ENCODE measurements around the gene AP2B1. TPM values are rescaled to one million over a fixed set of nuclear protein-coding genes. Genes with fewer than 3 reads are reported as not detected.
A peak's percentile ranks its signal among the peaks of the same experiment; 100 is the strongest.

Gene AP2B1
- polyA plus RNA-seq, 1 of the 3 experiments (the other 2 are of a cell fraction) = 97.8 TPM

DNA sequence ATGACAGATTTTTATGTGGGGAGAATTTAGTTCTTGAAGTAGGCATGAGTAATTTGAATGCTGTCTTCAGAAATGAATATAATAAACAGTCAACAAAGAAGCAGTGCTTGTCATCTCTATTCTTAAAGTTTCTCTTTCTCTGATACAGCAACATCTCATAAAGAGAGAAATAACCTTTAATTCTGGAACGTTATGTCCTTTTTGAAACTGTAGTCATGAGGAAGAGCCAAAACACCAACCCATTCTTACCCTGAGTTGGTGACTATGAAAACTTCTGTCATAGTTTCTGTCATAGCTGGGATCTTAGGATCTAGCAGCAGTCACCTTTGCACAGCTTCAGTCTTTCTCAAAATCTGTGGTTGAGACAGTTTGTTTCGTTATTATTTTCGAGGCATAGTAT is 129.1 kb downstream of the AP2B1 start (continued):
- TF ChIP-seq, protein P1, sequence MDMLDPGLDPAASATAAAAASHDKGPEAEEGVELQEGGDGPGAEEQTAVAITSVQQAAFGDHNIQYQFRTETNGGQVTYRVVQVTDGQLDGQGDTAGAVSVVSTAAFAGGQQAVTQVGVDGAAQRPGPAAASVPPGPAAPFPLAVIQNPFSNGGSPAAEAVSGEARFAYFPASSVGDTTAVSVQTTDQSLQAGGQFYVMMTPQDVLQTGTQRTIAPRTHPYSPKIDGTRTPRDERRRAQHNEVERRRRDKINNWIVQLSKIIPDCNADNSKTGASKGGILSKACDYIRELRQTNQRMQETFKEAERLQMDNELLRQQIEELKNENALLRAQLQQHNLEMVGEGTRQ (IDR thresholded peaks at IDR 0.05; ENCODE audit: borderline replicate concordance, low read depth, low read length) = no peak

DNA sequence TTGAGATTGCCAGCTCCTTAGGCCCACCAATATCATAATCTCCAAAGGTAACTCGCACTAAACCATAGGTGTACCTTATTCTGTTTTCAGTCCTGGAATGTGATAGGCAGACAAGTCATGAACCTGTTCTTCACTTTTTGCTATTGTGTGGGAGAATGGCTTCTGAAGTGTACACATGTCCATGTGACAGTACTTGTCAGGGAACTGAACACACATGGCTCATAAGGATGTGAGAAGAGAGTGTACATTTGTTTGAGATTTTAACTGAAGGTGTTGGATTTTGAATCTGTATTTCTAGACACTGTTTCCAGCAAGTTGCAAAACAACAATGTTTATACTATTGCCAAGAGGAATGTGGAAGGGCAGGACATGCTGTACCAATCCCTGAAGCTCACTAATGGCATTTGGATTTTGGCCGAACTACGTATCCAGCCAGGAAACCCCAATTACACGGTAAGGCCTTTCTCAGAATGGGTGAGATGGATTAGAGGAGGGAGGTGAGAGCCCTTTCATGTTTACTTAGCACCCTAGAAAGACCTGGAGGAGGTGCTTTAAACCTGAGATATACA is 129.9 kb downstream of the AP2B1 start:
- no peak overlapping the region for H3K4me3 ChIP-seq (ENCODE audit: low read depth in 2 of 2, low read length in 1 of 2)
- H3K27me3 ChIP-seq (ENCODE audit: insufficient read depth) = no peaks in the 10 kb centered on the region
- peaks cover 35 to 53% of the 10 kb centered on the region in 2 experiments for H3K36me3 ChIP-seq (replicated peaks in 1 of 2; ENCODE audit: control insufficient read depth in 1 of 2, insufficient read depth in 2 of 2, low read length in 1 of 2)
- peaks cover 20% of the 10 kb centered on the region for H3F3A ChIP-seq (replicated peaks; ENCODE audit: insufficient read depth)
- H3K4me1 ChIP-seq (ENCODE audit: control insufficient read depth in 1 of 2, insufficient read depth in 2 of 2, low read depth in 1 of 2, low read length in 1 of 2) = peaks cover 25 to 37% of the 10 kb centered on the region in 2 experiments
- H3K4me2 ChIP-seq = no peak overlapping the region
- no peak overlapping the region for H3K9ac ChIP-seq
- peak overlapping the region in 1 of 2 experiments; percentile 53; a peak in 1 of 4 replicates for H3K27ac ChIP-seq (ENCODE audit: low read depth in 2 of 2, low read length in 1 of 2)
- ChIA-PET CTCF (interaction anchor here (0.8 to 4.8 kb wide), 3 partner anchors 9 to 30 kb away, joined by 3 to 28 read pairs (median 3); no protein-coding TSS in a partner anchor), POLR2A (no interaction called here)
- no peaks in the 10 kb centered on the region for H3K9me2 ChIP-seq
- 92% methylated on average over 4 of the region's 4 CpGs for WGBS (ENCODE audit: low lambda C conversion rate)
- no peaks in the 10 kb centered on the region for H3K9me3 ChIP-seq
- H3K79me2 ChIP-seq (ENCODE audit: insufficient read depth) = peaks cover 5% of the 10 kb centered on the region; the same call in 1 of the 2 replicates
- no peak for DNase-seq
- TF ChIP-seq MEF2A (IDR thresholded peaks at IDR 0.05; ENCODE audit: borderline replicate concordance, low read depth) (no peak), YY1 (IDR thresholded peaks at IDR 0.05; ENCODE audit: low read depth) (no peak), NRF1 (IDR thresholded peaks at IDR 0.05; ENCODE audit: low read depth, low read length) (no peak), ELF1 (IDR thresholded peaks at IDR 0.05) (no peak), TAF1 (IDR thresholded peaks at IDR 0.05; ENCODE audit: borderline replicate concordance, low read depth, low read length) (no peak), MXI1 (IDR thresholded peaks at IDR 0.05; ENCODE audit: low read depth, low read length) (no peak), SIN3A (IDR thresholded peaks at IDR 0.05; ENCODE audit: borderline replicate concordance, low read depth, low read length) (no peak), RAD21 (IDR thresholded peaks at IDR 0.05; ENCODE audit: low read length) (no peak), TEAD4 (IDR thresholded peaks at IDR 0.05; ENCODE audit: borderline replicate concordance, insufficient read depth) (no peak), RCOR1 (IDR thresholded peaks at IDR 0.05; ENCODE audit: low read length) (no peak), NFIC (IDR thresholded peaks at IDR 0.05; ENCODE audit: borderline replicate concordance) (no peak), JUND (IDR thresholded peaks at IDR 0.05) (no peak), GABPA (IDR thresholded peaks at IDR 0.05; ENCODE audit: low read depth) (no peak)
- H4K20me1 ChIP-seq (ENCODE audit: insufficient read depth) = 0 out of 2 replicates have a peak, but pooled peaks cover 8% of the 10 kb centered on the region
- no peak overlapping the region for H2AFZ ChIP-seq (ENCODE audit: low read depth)

GRCh38 chr17:35717475-35717874 is 130.4 kb downstream of the AP2B1 start:
- no peak overlapping the region for H3K4me2 ChIP-seq
- no peak for DNase-seq
- 60% methylated on average over 2 of the region's 2 CpGs for WGBS (ENCODE audit: low lambda C conversion rate)
- H3K9me3 ChIP-seq = no peaks in the 10 kb centered on the region
- H3K4me1 ChIP-seq (ENCODE audit: control insufficient read depth in 1 of 2, insufficient read depth in 2 of 2, low read depth in 1 of 2, low read length in 1 of 2) = peaks cover 22 to 37% of the 10 kb centered on the region in 2 experiments
- no peak overlapping the region for H2AFZ ChIP-seq (ENCODE audit: low read depth)
- H3F3A ChIP-seq (replicated peaks; ENCODE audit: insufficient read depth) = peaks cover 18% of the 10 kb centered on the region
- peak overlapping the region in 1 of 2 experiments; percentile 53; a peak in 1 of 4 replicates for H3K27ac ChIP-seq (ENCODE audit: low read depth in 2 of 2, low read length in 1 of 2)
- H3K4me3 ChIP-seq (ENCODE audit: low read depth in 2 of 2, low read length in 1 of 2) = no peak overlapping the region
- H3K27me3 ChIP-seq (ENCODE audit: insufficient read depth) = no peaks in the 10 kb centered on the region
- ChIA-PET CTCF (interaction anchor here (0.8 to 4.8 kb wide), 4 partner anchors 9 to 30 kb away, joined by 3 to 28 read pairs (median 4); no protein-coding TSS in a partner anchor), POLR2A (no interaction called here)
- H4K20me1 ChIP-seq (ENCODE audit: insufficient read depth) = 0 out of 2 replicates have a peak, but pooled peaks cover 8% of the 10 kb centered on the region
- peaks cover 40 to 58% of the 10 kb centered on the region in 2 experiments for H3K36me3 ChIP-seq (replicated peaks in 1 of 2; ENCODE audit: control insufficient read depth in 1 of 2, insufficient read depth in 2 of 2, low read length in 1 of 2)
- H3K9ac ChIP-seq = no peak overlapping the region
- H3K9me2 ChIP-seq = no peaks in the 10 kb centered on the region
- peaks cover 5% of the 10 kb centered on the region; the same call in 1 of the 2 replicates for H3K79me2 ChIP-seq (ENCODE audit: insufficient read depth)
- TF ChIP-seq, protein P1 (IDR thresholded peaks at IDR 0.05; ENCODE audit: borderline replicate concordance, low read depth, low read length) = no peak
- TF ChIP-seq MXI1 (IDR thresholded peaks at IDR 0.05; ENCODE audit: low read depth, low read length) (peak; percentile 34; the same call in 1 of the 2 replicates), MEF2A (IDR thresholded peaks at IDR 0.05; ENCODE audit: borderline replicate concordance, low read depth) (no peak), TEAD4 (IDR thresholded peaks at IDR 0.05; ENCODE audit: borderline replicate concordance, insufficient read depth) (no peak), GATA2 (CRISPR knock-in tag; IDR thresholded peaks at IDR 0.05) (peak; percentile 20; the same call in 1 of the 2 replicates), NFIC (IDR thresholded peaks at IDR 0.05; ENCODE audit: borderline replicate concordance) (no peak), TCF12 (IDR thresholded peaks at IDR 0.05) (no peak), EP300 (IDR thresholded peaks at IDR 0.05; ENCODE audit: borderline replicate concordance in 1 of 2, low read depth in 1 of 2, low read length in 1 of 2) (peak in 1 of 2 experiments; percentile 54; a peak in 1 of 4 replicates), TAF1 (IDR thresholded peaks at IDR 0.05; ENCODE audit: borderline replicate concordance, low read depth, low read length) (no peak)
- TF ChIP-seq, protein P2, sequence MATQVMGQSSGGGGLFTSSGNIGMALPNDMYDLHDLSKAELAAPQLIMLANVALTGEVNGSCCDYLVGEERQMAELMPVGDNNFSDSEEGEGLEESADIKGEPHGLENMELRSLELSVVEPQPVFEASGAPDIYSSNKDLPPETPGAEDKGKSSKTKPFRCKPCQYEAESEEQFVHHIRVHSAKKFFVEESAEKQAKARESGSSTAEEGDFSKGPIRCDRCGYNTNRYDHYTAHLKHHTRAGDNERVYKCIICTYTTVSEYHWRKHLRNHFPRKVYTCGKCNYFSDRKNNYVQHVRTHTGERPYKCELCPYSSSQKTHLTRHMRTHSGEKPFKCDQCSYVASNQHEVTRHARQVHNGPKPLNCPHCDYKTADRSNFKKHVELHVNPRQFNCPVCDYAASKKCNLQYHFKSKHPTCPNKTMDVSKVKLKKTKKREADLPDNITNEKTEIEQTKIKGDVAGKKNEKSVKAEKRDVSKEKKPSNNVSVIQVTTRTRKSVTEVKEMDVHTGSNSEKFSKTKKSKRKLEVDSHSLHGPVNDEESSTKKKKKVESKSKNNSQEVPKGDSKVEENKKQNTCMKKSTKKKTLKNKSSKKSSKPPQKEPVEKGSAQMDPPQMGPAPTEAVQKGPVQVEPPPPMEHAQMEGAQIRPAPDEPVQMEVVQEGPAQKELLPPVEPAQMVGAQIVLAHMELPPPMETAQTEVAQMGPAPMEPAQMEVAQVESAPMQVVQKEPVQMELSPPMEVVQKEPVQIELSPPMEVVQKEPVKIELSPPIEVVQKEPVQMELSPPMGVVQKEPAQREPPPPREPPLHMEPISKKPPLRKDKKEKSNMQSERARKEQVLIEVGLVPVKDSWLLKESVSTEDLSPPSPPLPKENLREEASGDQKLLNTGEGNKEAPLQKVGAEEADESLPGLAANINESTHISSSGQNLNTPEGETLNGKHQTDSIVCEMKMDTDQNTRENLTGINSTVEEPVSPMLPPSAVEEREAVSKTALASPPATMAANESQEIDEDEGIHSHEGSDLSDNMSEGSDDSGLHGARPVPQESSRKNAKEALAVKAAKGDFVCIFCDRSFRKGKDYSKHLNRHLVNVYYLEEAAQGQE (IDR thresholded peaks at IDR 0.05; ENCODE audit: low read depth, low read length) = no peak
